Measurements from ENCODE around the gene TNRC6C.

Gene TNRC6C

DNA sequence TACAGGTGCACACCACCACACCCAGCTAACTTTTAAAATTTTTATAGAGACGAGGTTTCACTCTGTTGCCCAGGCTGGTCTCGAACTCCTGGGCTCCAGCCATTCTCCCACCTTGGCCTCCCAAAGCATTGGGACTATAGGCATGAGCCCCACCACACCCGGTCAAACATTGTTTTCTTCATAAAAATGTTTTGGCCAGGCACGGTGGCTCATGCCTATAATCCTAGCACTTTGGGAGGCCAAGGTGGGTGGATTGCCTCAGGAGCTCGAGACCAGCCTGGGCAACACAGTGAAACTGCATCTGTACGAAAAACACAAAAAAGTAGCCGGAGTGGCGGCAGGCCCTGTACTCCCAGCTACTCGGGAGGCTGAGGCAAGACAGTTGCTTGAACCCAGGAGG, 157.9 kb downstream of the TNRC6C start:
- DNase-seq: no peak

DNA sequence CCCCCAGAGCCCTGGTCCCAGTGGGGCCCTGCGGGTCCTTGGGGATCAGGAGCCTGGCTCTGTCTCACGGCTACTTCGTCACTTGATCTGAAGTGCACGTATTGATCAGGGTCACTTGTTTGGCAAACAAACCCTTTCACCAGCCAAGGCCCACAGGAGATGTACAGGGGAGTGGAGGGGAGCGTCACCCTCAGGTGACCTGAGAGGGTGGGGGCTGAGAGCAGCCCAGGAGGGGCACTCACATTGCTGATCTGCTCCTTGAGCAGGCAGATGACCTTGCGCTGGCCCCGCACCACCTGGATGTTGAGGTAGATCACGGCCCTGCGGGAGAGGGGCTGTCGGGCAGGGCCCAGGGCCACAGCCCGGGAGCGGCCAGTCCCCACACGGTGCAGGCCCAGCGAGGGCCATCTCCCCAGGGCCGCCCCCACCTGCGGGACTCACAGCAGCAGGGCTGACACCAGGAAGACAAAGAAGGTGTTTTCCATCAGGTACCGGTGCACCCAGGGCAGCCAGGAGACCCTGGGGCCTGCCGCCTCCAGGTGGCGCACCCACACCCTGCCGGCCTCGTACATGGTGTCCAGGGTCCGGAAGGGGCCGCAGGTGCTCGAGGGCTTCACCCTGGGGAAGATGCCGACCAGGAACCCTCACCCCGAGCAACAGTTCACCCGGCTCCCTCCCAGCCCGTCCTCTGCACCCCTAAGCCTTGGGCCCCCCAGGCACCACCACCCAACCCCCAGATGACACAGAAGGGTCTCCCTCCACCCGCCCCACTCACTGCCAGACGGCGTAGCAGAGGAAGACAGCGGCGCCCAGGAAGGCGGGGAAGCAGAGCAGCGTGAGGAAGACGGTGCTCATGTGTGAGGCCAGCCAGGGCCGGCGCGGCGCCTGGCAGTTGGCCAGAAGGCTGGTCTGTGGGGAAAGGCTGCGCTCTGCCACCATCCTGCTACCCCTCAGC, 158.8 kb downstream of the TNRC6C start:
- DNase-seq: no peak

DNA sequence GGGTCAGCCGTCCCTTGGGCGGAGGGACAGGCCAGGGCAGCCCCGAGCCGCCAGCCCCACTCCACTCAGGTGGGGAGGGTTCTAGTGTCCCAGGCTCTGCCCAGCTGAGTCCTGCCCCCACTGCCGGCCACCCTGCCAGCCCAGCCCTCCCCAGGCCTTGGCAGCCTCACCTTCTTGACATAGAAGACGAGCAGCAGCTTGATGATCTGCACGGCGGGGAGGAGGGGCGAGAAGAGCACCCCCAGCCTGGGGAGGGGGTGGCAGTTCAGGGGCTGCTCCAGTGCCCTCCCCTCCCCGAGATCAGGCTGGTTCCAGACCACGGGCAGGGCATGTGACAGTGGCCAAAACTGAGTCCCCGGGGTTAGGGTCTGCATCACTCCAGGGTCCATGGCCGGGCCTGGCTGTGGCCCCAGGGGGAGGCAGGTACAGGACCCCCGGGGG, 160.3 kb downstream of the TNRC6C start:
- DNase-seq: no peak

DNA sequence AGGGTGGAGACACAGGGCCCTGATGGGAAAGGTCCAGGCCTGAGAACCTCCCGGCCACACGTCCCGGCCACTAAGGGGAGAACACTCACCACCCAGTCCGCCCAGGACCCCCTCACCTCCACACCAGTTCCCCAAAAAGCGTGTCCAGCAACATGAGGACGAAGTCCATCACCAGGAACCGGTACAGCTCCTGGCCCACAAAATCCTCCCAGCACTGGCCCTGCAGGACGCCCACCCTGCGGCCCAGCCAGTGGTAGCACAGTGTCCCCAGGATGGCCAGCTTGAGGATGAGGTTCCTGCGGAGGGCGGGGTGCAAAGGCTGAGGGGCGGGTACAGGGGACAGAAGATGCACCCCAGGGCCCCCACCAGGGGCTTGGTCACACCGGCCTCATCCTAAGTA, 162.0 kb downstream of the TNRC6C start:
- no peak for DNase-seq

DNA sequence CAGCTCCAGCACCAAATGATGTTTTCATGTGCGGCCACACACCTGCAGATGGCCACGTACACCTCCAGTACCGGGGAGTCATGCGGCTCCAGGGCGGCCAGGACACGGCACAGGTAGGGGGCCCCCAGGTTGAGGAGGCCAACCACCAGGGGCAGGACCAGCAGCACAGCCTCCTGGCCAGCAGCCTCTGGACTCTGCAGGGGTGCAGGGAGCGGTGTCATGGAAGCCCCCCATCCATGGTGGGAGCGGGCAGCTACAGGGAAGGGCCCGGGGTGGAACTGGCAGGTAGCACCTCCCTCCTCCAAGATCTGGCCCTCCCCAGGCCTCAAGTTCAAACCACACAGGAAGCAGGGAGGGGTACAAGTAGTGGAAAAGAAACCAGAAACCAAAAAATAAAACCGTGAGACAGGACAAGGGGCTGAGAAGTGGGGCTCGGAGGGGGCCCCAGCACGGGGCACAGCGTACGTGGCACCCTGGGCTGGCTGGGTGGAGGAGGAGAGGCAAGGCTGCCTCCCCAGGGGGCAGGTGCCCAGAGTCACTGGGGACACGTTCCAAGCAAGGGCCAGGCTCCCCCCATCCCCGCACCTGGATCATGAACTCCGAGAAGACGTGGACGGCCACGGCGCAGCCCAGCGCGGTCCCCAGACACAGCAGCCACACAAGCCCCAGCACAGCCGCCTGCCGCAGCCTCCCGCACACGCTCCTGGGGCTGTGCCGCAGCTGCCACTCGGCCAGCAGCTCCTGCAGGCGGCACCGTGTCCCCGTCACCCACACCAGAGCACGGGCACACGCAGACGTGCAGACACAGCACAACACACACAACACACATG, 162.7 kb downstream of the TNRC6C start:
- DNase-seq: no peak

DNA sequence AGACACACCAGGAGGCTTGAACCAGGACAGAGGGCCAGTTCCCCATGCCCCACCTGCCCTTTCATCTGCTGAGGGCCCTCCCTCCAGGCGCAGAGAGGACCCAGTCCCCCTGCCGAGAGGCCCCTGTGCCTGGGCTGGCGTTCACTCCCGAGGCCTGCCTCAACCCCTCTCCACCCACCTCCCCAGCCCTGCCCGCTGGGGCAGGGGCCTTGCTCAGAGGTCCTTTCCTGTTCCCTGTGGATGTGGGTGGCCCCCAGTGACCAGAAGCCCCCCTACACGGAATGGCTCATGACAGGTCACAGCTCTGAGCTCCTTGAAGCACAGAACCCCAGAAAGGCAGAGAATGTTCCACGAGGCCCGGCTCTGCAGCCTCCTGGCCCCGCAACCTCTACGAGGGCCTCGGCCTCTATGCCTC, 163.3 kb downstream of the TNRC6C start:
- DNase-seq: no peak

DNA sequence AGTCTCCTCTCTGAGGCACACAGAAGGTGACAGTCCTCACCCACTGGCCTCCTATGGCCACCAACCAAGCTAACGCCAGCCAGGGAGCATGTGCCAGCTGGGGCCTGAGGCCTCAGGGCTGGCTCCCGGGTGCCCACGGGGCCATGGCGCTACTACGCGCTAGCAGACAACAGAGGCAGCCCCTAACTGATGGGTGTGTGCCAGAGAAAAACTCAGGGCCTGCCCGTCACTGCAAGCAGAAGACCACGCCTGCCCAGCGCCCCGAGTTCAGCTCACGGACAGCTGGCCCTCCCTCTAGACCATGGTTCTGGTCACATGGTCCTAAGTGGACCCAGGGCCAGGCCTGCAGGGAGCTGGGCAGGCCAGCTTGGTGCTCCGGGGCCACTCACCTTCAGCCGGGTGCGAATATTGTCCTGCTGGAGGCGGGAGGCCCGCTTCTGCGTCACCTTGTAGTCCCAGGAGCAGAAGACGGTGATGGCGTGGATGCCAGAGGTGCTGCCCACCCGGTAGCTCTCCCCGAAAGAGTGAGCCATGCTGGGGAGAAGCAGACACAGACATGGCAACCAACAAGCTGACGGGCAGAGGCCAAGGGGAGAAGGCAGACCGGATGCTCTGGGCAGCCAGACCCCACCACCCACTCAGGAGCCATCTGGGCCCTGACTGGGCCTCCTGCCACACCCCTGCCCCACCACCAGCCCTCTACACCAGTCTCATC, 163.9 kb downstream of the TNRC6C start:
- DNase-seq: no peak

DNA sequence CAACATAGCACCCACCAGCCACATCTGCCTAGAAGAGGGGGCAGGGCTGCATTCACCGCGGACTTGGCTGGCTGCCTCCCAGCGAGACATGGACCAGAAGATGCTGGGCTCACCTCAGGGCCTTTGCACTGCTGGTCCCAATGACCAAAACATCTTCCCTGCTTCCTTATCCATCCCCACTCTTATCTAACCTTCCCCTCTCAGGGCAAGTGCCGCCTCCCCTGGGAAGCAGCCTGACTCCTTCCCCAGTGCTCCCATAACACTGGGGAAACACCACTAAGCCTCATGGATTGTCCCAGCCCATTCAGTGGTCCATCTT, 164.4 kb downstream of the TNRC6C start:
- no peak for DNase-seq

DNA sequence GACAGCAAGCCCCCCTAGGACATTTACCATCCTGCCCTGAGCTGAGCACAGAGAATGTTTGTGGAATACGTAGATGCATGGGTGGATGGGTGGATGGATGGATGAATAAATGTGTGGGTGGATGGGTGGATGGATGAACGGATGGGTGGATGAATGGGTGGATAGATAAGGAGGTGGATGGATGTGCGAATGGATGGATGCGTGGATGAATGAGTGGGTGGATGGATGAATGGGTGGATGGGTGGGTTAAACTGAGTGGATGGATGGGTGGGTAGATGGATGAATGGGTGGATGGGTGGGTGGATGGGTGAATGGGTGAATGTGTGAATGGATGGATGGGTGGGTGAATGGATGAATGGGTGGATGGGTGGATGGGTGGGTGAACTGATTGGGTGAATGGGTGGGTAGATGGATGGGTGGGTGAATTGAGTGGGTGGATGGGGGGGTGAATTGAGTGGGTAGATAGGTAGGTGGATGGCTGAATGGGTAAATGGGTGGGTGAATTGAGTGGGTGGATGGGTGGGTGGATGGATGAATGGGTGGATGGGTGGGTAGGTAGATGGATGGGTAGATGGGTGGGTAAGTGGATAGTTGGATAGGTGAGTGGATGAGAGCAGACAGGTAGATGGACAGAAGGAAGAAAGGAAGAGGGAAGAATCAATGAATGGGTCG, 164.9 kb downstream of the TNRC6C start:
- DNase-seq: no peak

DNA sequence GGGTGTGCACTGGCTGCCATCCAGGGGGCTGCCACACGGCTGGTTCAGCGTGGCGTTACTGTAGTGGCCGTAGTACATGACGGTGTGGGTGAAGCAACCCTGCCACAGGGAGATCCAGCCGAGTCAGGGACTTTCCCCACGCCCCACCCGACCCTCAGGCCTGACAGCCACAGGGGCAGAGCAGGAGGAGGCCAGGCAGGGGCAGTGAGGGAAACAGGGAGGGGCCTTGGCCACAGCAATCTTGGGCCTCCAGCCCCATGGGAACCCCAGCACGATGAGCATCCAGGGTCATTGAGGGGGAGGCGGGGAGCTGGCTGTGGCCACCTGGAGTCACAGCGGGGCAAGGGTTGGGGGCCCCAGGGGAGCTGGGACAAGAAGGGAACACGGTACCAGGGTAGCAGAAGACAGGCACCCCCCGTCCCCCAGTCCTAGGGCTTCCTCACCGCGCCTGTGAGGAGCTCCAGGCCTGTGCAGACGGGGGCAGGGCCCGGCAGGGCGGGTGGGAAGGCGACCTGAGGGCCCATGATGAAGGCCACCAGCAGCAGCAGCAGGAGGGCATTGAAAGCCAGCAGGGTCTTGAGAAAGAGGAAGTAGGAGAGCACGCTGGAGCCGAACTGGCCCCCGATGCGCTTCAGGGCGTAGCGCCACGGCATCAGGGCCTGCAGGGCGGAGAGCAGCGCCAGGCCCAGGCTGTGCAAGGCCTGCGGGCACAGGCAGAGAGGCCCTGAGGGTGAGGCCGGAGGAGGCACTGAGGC, 165.8 kb downstream of the TNRC6C start:
- DNase-seq: no peak

DNA sequence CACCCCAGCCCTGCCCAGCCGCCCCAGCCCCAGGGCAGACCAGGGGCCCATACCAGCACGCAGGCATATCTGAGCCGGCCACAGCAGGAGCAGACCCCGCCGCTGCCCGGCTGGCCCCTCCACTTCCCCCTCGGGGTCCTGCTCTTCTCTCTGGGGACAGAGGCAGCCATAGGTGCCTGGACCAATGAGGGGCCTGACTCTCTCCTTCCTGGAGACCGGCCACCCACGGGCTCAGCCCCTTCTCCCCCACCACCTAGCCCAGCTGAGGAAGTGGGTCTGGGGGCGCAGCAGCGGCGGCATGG, 166.3 kb downstream of the TNRC6C start:
- no peak for DNase-seq

DNA sequence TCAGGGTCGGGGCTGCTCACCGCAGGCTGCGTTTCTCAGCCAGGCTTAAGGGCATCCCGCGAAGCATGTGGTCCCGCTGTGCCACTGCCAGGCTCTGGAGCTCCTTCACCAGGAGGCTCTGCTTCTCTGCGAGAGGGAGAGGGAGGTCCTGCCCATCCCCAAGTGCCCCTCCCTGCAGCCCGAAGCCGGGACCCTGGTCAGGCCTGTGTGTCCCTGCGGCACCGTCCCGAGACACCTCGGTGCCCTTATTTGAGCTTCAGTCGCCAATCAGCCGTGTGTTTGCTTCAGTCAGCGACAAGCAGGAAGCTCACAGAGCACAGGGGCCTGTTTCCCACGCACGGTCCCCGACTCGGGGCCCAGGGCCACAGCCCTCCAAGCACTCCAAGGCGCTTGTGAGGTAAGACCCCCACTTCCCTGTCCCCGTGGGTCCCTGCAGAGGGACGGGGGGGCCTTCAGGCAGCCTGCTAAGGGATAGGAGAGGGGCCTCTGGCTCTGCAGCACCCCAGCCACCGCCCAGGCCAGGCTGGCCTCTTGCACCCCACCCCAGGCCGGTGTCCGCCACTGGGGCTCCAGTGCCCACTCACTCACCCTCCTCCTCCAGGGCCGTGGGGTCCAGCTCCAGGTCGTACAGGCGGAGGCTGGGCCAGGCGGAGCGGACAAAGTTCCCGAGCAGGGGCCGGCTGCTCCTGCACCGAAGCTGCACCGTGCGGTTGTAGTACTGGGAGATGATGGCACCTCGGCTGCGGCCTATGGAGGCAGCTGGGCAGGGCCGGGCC, 166.8 kb downstream of the TNRC6C start:
- DNase-seq: no peak

DNA sequence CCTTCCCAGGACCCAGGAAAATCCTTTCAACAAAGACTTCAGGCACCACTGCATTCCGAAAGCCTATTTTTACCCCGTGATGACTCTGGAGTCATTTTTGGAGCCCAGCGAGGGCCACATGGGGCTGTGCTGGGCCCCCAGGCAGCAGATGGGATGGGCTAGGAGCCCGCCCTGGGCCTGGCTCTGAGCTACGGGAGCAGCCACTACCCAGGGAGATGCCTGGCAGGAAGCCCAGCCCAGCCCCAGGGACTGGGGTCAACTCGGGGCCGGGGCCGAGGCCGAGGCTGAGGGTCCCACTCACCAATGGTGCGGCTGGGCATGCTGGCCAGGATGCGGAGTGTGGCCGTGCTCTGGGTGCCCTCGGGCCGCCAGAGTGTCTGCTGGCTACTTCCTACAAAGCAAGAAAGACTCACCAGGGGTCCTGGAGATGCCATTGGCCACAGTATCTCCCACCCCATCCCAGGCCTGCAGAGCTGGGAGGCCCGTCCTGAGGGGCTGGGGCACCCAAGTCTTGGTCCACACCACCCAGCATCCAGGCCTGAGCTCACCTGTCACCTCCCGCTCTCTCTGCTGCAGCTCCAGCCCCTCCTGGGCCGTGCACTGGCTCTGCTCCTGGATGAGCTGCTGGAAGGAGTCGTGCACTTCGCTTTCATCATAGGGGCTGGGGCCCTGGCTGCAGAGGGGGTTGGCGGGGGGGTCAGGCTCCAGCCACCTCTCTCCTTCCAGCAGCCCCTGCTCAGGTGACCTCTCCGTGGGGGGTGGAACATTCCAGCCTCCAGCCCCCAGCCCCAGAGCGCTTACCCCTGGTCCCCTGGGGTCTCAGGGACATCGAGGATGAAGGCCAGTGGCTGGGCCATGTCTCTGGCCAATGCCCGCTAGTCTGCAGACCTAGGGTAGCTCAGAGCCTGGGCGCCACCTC, 167.7 kb downstream of the TNRC6C start:
- no peak for DNase-seq

DNA sequence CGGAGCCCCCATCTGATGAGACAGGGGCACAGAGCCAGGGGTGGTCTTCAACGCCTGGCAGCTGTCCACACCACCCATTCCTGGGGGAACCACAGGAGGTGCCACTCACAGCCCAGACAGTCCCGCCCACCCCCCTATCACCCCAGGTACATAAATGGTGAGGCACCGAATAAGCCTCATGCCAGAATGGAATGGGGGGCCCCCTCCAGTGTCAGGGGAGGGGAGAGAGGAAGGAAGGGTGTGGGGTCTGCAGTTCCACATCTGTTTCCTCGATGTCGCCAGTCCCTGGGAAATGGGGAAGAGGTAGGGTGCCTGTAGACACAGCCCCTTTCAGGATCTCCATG, 168.4 kb downstream of the TNRC6C start:
- no peak for DNase-seq

DNA sequence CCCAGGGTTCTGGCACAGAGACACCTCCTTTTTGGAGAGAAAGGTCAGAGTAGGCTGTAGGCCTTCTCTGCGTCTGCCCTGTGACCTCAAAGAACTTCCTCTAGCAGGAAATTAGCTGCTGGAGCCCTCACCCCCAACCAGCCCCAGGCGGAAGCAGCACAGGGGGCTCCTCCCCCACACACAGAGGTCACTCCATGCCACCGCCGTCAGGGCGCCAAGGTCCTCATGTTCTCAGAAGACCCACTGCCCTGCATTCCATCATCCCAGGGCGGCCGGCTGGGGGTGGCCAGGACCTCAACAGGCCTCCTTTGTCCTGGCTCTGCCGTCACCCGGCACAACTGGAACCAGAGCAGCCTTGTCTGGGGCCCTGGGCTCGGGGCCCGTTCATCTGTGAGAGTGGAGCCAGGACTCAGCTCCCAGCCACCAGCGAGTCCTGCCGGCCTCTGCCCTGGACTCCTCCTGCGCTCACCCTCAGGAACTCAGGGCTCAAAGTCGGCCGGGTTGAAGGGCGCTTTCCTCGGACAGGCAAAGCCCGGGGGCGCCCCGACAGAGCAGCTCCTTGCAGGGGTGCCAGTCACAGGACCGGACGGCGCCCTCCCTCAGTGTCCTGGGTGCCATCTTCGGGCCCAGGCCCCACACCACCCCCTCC, 168.9 kb downstream of the TNRC6C start:
- no peak for DNase-seq

DNA sequence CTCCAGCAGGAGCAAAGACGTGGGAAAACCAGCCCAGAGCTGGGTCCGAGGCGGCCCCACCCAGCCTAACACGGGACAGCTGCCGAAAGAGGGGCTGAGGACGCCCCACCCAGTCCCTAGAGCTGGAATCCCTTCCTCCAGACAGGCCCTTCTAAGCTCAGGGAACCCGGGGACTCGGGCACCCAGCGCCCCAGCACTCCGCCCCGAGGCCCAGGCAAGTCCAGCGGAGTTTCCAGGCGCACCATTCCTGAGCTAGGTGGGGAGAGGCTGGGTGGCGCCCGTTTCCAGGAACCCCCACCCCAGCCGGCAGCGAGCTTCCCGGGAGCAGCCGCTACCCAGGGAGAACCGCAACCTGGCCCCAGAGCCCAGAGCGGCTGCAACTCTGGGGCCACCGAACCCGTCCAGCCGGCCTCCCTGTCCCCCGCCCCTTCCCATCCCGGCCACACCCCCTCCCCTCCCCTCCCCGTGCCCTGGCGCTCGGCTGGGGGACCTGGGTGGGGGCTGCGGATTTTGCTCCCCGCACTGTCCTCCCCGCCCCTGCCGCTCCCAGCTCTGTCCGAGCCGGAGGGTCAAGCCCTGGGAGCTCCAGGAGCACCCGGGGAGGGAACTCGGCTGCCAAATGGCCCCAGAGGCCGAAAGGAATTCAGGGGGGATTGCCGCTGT, 169.5 kb downstream of the TNRC6C start:
- no peak for DNase-seq

DNA sequence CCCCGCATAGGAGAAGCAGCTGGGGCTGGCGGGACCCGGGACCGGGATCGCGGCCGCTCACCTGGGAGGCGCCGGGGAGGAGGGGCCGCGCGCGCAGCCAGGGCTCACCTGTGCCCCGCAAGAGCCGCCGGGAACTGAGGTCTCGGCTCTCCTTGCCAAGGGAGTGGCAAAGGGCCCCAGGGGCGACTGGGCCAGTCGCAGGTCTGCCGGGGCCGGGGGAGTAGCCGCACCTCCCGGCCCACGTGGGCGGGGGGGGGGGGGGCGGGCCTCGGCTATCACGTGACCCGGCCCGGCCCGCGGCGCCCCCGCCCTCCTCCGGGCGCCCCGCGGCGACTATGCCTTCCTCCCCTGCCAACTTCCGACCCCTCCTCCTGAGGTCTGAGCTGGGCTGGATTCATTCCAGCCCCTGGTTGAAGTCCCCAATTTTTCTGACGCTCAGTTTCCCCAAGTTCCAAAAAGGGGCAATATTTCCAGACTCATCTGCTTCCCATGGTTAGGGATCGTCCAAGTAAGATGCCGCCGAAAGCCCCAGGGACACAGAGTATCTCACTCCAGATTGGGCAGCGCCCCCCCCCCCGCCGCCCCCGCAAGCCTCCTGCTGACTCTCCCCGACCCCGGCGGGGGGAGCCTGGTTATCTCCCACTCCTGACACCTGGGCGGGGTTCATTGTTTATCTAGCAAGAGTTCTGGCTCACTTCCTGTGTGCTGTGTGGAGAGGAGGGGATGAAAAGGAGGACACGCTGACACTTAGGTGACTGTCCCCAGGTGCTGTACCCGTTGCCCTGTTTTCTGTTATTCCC, 170.2 kb downstream of the TNRC6C start, which contains the start of gene TMC6:
TMC6 (minus strand) TSS at position 205 of the 800 bp plus-strand sequence. CDS start 1,923 bp downstream, outside the sequence.
- DNase-seq: no peak

All from NCI-H2081 treated with DMSO at 0.1 percent for 48 hours (cell line).